ENCODE results near the gene H6PD. TPM values are rescaled to one million over a fixed set of nuclear protein-coding genes. Genes with fewer than 3 reads are reported as not detected.

Gene H6PD
- total and polyA plus RNA-seq, 9 of the 15 experiments (the other 6 are each of a cell fraction or from before 2014, with no cell fraction given) = 0.04 to 2.5 (median 0.95) TPM

DNA sequence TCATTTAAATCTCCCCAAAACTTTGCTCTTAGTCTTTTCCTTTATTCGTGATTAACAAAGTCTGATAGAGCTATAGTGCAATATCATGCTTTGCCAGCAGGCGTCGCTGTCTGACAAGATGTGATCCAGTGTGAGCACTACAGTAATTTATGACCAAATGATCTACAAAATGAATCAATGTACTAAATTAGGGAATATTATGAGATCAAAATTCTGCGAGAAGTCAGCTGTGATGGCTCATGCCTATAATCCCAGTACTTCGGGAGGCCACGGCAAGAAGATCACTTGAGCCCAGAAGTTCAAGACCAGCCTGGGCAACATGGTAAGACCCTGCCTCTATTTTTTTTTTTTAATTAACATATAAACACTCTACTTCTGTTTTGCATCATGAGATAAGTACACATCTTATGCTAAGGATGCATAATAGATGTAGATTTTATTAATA lies 54.5 kb downstream of the H6PD start (continued):
- TF ChIP-seq CEBPG (CRISPR knock-in tag; IDR thresholded peaks at IDR 0.05) (no peak), CEBPG (tag; conservative IDR thresholded peaks at IDR 0.05 in 1 of 2, IDR thresholded peaks at IDR 0.05 in 1 of 2) (0 out of 4 replicates have a peak, but pooled peaks of 1 of the 2 experiments have one; percentile 33), ZNF780A (CRISPR knock-in tag; IDR thresholded peaks at IDR 0.05) (no peak), MBD2 (IDR thresholded peaks at IDR 0.05; ENCODE audit: borderline replicate concordance, low read depth) (no peak), STAG1 (CRISPR knock-in tag; IDR thresholded peaks at IDR 0.05; ENCODE audit: borderline replicate concordance) (peak; percentile 13; the same call in 1 of the 2 replicates), CREBBP (IDR thresholded peaks at IDR 0.05; ENCODE audit: low read depth, low read length) (no peak), MNT (conservative IDR thresholded peaks at IDR 0.05) (peak in 1 of 2 experiments; percentile 13; a peak in 1 of 4 replicates), ZFPM2 (CRISPR knock-in tag; IDR thresholded peaks at IDR 0.05) (no peak), RAD21 (CRISPR knock-in tag; conservative IDR thresholded peaks at IDR 0.05 in 1 of 2, IDR thresholded peaks at IDR 0.05 in 1 of 2) (peak; percentile 99 to 100), RFX5 (IDR thresholded peaks at IDR 0.05; ENCODE audit: low read depth, low read length) (no peak), CEBPB (tag; IDR thresholded peaks at IDR 0.05) (no peak), EP300 (IDR thresholded peaks at IDR 0.05; ENCODE audit: low read length) (0 out of 2 replicates have a peak, but pooled peaks have one; percentile 12), CBX5 (IDR thresholded peaks at IDR 0.05; ENCODE audit: borderline replicate concordance, low read depth) (peak; percentile 97), TBL1XR1 (IDR thresholded peaks at IDR 0.05; ENCODE audit: low read length in 2 of 2) (peak in 1 of 2 experiments; percentile 34; a peak in 1 of 4 replicates), ZNF133 (CRISPR knock-in tag; IDR thresholded peaks at IDR 0.05) (no peak), CC2D1A (IDR thresholded peaks at IDR 0.05) (peak; percentile 75; the same call in 1 of the 2 replicates), ZBTB33 (CRISPR knock-in tag; IDR thresholded peaks at IDR 0.05) (0 out of 2 replicates have a peak, but pooled peaks have one; percentile 25)
- TF ChIP-seq, protein P1, sequence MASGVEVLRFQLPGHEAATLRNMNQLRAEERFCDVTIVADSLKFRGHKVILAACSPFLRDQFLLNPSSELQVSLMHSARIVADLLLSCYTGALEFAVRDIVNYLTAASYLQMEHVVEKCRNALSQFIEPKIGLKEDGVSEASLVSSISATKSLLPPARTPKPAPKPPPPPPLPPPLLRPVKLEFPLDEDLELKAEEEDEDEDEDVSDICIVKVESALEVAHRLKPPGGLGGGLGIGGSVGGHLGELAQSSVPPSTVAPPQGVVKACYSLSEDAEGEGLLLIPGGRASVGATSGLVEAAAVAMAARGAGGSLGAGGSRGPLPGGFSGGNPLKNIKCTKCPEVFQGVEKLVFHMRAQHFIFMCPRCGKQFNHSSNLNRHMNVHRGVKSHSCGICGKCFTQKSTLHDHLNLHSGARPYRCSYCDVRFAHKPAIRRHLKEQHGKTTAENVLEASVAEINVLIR (CRISPR knock-in tag; IDR thresholded peaks at IDR 0.05) = no peak
- TF ChIP-seq, protein P2, sequence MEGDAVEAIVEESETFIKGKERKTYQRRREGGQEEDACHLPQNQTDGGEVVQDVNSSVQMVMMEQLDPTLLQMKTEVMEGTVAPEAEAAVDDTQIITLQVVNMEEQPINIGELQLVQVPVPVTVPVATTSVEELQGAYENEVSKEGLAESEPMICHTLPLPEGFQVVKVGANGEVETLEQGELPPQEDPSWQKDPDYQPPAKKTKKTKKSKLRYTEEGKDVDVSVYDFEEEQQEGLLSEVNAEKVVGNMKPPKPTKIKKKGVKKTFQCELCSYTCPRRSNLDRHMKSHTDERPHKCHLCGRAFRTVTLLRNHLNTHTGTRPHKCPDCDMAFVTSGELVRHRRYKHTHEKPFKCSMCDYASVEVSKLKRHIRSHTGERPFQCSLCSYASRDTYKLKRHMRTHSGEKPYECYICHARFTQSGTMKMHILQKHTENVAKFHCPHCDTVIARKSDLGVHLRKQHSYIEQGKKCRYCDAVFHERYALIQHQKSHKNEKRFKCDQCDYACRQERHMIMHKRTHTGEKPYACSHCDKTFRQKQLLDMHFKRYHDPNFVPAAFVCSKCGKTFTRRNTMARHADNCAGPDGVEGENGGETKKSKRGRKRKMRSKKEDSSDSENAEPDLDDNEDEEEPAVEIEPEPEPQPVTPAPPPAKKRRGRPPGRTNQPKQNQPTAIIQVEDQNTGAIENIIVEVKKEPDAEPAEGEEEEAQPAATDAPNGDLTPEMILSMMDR (IDR thresholded peaks at IDR 0.05 in 2 of 3, conservative IDR thresholded peaks at IDR 0.05 in 1 of 3; ENCODE audit: insufficient read depth in 2 of 3, low read depth in 1 of 3, low read length in 3 of 3) = peak; percentile 88 to 99 (median 96)
- TF ChIP-seq, protein P3, sequence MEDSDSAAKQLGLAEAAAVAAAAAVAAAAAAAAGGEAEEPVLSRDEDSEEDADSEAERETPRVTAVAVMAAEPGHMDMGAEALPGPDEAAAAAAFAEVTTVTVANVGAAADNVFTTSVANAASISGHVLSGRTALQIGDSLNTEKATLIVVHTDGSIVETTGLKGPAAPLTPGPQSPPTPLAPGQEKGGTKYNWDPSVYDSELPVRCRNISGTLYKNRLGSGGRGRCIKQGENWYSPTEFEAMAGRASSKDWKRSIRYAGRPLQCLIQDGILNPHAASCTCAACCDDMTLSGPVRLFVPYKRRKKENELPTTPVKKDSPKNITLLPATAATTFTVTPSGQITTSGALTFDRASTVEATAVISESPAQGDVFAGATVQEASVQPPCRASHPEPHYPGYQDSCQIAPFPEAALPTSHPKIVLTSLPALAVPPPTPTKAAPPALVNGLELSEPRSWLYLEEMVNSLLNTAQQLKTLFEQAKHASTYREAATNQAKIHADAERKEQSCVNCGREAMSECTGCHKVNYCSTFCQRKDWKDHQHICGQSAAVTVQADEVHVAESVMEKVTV (CRISPR knock-in tag; IDR thresholded peaks at IDR 0.05) = peak; percentile 99
